ENCODE data around the gene BCAS1.

DNA sequence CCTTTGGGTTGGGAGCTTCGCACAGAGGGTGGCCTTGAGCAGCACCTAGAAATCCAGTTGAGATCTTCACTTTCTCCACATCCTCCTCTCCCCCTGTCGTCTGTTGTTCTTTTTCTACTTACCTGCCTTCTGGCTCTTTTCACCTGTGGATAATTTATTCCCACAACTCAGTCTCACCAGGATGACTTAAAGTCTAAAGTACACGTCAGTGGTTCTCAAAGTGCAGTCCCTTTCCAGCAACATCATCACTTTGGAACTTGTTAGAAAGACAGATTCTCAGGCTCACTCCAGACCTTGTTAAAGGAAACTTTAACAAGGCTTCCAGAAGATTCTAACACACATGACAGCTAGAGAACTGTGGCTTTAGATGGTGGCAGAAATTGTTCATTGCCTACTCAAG is 27.7 kb upstream of the BCAS1 start:
- TF ChIP-seq POLR2A (IDR thresholded peaks at IDR 0.05; ENCODE audit: low read depth, low read length), result no peak
- TF ChIP-seq, protein P1, sequence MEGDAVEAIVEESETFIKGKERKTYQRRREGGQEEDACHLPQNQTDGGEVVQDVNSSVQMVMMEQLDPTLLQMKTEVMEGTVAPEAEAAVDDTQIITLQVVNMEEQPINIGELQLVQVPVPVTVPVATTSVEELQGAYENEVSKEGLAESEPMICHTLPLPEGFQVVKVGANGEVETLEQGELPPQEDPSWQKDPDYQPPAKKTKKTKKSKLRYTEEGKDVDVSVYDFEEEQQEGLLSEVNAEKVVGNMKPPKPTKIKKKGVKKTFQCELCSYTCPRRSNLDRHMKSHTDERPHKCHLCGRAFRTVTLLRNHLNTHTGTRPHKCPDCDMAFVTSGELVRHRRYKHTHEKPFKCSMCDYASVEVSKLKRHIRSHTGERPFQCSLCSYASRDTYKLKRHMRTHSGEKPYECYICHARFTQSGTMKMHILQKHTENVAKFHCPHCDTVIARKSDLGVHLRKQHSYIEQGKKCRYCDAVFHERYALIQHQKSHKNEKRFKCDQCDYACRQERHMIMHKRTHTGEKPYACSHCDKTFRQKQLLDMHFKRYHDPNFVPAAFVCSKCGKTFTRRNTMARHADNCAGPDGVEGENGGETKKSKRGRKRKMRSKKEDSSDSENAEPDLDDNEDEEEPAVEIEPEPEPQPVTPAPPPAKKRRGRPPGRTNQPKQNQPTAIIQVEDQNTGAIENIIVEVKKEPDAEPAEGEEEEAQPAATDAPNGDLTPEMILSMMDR (IDR thresholded peaks at IDR 0.05; ENCODE audit: extremely low read depth in 1 of 2, insufficient read depth in 1 of 2, low read depth in 1 of 2, low read length in 2 of 2), result no peak
